COR-L47 (cell line): ENCODE results near the gene BTG4.

Experiments
- DNase-seq: peaks from one replicate; lab custom pipeline; 2025; lab: John Stamatoyannopoulos, UW

BTG4 gene

DNA sequence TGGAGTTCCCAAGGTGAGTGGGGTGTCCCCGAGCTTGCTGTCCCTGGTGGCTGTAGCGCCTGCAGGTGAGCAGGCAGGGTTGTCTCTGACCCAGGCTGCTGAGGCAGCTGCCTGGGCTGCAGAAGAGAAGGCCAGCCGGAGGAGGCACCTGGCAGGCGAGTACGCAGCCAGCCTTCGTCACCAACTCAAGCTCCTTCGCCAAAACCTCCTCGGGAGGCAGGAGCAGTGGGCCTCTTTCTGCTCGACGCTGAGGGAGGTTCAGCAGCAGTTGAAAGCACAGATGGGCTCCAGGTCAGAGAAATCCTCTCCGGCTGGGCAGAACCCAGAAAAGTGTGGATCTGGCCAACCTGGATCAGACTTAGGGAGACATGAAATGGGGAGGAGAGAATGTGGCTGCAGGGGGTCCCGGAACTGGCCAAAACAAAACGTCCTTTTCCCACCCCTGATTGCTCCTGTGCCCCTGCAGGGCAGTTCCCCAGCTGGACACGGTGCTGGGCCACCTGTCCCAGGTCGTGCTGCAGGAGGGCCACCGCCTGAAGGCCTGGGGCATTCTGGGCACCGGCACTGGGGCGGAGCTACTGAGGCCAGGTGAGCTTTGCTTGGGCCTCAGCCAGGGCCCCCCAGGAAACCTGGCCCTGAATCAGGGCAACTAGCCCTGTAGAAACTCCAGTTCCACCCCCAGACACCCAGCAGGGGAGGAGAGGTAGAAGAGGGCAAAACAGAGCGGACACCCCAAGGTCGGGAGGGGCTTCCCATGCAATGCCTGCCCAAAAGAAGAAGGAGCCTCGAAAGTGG, 56.7 kb downstream of the BTG4 start:
- no peak for DNase-seq

DNA sequence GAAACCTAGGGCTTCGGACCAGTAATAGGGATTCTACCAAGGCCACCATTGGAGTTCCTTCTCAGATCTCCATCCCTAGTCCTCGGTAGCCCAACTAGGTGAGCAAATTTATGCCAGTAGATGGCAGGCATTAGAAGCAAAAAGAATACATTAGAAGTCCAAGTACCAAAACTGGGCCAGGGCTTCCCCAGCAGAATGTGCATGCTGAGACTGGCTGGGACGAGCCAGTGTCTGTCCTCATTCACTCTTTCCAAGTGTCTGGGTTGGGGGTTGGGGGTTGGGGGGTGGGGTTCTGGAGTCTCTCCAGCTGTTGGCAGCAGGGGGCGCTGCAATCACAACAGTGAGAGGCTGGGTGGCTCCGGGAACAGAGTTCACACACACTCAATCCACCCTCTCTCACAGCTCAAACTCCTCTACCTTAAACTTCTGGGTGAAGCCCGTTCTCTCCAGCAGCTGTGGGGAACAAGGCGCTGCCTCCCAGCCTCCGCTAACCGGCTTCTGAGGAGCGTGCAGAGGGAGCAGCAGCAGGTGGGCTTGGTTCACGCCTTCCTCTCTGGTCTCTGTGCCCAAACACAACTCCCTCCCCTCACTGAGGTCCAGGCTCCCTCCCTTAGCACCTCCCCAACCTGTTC, 57.5 kb downstream of the BTG4 start:
- no peak for DNase-seq

DNA sequence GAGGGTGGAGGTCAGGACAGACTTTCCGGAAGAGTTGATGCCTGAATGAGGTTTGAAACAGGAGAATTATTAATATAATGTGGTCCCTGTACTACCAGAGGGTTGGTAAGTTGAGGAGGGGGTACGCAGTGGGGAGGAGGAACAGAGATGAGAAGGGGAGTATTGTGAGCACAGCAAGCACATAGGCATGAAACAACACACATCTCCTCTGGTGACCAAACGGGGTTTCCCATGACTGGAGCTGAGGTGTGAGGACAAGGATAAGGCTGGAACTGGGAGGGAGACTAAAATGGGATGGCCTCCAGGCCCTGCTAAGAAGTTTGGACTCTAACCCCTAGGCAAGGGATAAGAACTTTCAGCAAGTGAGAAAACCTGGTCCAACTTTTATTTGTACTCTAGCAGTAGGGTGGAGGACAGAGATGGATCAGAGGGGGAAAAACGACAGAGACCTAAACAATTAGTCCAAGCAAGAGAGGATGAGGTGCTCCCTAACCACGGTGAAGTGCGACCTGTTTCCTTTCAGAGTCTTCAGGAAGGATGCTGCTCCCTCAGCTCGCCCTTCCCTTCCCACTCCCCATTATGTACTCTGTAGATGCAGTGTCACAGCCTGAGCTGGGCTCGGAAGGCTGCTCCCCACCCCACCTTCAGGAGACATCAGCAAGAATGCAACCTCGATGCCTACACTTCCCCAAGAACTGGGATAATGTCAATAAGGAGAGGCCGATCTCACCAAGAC, 59.2 kb downstream of the BTG4 start:
- DNase-seq = no peak

DNA sequence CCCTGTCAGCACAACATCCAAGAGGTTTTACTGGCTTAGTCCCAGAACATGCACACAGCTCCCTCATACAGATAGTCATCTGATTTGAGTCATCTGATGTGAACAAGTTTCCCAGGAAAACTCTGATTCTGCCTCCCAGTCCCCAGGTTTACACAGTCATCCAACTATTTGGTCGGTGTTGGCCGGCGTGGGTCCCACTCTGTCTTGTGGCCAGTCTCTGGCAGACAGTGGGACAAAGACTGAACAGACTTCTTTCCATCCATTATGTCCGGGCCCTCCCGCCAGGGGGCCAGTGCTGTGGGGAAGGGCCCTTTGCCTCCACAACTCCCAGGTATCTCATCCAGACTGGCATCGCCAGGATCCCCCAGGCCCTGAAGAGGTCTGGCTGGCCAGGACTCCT, 60.0 kb downstream of the BTG4 start:
- DNase-seq = no peak

DNA sequence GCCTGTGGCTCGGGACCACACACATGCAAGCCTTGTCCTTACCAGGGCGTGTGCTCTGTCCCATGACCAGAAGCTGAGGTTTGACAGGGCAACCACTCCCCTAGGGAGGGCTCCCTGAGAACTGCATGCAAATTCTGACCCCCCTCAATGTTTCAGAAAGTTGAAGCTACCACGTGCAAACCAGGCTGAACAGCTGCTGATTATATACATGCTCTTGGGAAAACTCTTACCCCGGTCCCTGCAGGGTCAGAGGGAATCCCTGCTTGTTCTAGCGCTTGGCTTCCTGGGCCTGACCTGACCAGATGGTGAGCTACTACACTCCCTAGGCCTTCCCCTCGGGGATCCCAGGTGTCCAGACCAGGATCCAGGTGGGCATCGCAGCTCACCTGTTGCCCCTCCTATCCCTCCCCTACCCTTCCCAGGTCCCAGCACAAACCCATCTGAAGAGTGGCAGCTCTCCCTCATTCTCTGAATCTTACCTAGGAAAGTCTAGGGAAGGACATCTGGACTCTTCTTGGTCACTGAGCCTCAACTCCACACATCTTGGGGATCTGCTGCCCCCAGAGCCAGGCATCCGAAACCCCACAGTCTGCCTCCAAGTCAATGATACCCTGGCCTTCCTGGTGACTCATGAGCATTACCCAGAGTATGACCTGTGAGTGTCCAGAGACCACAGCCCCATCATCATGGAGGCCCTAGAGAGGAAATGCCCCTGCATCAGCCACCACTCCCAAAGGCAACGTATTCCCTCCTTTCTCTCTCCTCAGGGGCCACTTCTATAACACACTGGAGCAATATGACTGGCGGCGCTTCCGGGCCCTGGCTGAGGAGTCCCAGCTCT, 61.5 kb downstream of the BTG4 start:
- no peak for DNase-seq

DNA sequence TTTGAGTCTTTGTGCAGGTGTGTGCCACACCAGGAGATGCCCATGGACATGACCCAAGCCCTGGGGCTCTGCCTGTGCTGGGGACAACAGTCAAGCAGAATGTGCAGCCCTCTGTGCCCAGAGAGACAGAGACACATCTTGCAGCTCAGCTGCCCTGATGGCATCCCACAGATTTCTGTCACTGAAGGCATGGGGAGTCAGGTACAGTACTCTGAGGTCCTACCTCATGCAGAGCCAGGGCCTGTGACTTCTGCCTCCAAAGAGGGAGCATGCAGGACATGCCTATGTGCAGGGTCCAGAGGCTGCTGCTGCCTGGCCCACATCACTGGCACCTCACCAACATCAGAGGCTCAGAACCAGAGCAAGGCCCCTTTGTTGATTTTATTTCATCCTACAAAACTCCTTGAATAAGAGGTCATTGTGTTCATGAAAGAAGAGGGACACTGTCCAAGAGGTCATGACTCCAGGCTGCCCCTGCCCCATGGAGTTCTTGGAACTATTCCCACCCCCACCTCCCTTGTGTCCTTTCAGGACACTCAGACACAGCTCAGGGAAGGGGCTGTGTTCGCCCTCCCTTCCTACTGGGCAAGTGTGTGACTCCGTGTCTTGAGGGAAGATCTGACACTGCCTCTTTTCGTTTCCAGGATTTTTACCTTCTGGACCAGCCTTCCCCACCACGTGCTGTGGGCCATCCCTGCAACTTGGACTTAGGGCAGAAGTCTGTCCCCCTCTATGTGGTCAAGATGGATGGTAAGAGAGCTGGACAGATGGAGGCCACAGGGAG, 62.3 kb downstream of the BTG4 start:
- DNase-seq = no peak

DNA sequence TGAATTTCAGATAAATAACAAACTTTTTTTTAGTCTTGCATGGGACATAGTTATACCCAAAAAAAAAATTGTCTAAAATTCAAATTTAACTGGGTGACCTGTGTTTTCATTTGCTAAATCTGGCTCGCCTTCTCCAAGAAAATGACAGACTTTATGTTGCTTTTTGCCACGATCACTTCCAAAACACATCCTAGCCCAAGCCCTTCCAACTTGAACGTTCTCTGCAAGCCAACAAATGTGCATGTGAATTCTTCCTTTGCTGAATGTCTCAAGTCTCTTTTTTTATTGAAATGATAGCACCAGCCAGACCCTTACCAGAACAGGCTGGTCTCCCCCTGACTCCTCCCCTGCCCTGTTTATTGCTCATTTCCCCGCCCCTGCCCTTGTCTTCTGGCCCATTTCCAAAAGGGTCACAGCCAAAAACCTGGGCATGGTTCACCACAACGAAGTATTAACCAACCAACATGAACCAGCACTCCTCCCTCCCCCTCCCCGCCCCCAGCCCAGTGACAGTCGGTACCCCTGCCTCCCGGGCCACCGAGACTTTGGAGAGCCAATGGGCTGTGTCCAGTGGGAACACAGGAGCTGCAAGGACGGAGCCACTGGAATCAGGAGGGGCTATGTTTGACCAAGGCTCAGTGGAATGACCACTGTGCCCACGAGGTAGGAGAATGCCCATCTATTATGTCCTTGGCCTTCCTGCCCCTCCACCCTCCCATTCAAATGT, 63.2 kb downstream of the BTG4 start:
- no peak for DNase-seq

DNA sequence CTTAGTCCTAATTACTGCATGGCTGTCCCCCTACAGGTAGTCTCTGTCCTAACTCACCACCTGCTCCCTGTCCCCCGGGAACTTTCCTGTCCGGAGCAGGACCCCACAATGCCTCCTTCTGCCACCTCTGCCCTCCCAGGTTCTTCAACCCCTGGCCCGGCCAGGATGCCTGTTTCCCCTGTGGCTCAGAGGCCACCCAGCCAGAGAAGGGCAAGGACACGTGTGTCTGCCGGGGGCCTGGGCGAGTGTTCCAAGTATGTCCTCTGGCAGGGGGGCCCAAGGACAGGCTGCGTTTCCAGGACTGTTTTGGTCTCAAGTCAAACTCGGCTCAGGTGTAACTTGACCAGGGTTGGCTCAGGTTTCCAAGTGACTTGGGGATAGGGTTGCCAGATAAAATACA, 63.8 kb downstream of the BTG4 start:
- DNase-seq = no peak

DNA sequence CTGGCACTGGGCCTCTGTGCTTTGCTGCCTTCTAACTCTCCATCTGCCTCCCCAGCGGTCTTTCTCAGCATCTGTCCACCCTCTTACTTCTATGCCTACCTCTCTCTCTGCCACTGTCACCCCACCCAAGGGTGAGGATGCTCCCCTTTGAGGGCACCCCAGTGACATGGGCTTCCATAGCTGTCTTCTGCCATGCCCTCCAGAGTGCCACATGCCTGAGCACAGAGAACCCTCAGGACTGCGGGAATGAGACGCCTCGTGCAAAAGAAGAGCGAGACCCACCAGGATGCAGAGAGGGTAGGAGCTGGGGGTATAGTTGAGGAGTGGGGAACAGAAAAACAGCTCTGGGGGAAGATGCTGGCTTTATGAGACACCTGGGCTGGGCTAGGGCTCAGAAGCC, 64.3 kb downstream of the BTG4 start:
- DNase-seq = no peak

DNA sequence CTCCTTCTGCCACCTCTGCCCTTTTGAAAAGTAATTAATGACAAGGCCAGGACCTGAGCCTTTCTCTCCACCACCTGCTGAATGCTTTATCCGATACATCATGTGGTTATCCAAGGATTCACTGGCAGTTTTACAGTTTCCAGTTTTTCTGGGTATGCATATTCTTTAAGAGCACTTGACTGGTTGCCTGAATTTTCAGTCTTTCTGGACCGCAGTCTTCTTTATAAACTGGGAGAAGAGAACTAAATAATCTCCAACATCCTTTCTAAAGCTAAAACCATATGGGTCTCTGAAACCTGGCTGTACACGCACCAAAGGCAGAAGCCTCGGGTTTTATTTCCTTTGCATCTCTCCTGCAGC, 65.1 kb downstream of the BTG4 start:
- DNase-seq = no peak

DNA sequence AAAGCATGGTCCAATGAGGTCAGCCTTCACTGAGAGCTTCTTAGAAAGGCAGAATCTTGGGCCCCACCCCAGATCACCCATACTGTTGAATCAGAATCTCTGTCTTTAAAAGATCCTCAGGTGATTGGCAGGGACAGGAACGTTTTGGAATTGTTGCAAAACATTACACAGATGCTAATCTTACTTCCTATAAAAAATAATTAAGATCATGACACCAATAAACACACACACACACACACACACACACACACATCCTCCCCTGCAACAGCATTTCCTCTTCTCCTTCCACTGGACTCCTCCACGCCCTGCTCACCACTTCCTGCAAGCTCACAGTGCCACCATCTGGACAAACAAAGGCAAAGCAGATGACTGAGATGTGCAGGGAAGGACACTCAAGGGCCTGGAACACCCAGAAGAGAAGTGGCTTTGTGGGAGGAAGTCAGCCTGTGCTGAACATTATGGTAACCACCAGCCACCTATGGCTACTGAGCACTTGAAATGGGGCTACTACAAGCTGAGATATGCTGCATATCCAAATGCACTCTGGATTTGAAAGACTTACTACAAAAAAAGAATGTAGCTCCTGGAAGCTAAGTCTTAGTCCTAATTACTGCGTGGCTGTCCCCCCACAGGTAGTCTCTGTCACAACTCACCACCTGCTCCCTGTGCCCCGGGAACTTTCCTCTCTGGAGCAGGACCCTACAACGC, 65.6 kb downstream of the BTG4 start:
- peak; percentile 77 for DNase-seq

DNA sequence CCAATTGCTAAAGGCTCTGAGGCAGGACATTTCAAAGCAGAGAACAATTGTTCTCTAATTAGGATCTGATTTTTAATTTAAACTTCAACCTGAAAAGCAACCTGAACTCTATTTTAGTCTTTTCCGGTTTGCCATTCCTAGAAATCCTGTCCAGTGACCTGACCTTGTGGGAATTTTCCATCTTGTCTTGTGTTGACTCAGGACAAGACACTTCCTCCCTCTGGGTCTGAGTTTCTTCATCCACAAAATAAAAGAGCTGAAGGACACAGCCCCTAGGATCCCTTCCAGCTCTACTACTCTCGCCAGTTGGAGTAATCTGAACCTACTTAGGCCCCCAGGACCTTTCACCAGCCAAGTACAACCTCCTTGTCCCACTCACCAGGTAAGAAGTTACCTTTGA, 66.6 kb downstream of the BTG4 start:
- no peak for DNase-seq
